ENCODE results near the gene CNTNAP4. TPM values are rescaled to one million over a fixed set of nuclear protein-coding genes. Genes with fewer than 3 reads are reported as not detected.

Gene CNTNAP4
- total RNA-seq, 1 experiment from 2014 or later, result not detected

DNA sequence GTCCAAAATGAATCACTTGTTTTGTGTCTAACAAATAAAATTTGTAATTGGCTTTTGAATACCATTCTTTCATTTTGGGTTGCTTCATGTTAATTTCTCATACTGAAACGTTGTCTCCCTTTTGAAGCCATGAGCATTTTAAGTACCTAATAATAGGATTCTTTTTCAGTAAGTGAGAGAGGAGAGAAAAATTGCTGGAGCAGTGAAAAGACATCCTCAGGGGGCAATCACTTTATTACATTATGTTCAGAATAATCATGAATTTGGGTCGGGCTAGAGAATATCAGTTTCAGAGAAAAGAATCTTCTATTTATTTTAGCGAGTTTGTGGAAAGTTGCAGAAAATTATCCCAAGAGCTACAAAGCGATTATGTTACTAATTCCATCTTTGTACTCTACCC, 96.8 kb downstream of the CNTNAP4 start:
- Histone ChIP-seq H3K27ac (ENCODE audit: low read depth, low read length) (no peak overlapping the region), H2AFZ (ENCODE audit: low read depth, low read length, poor library complexity, severe bottlenecking) (no peak overlapping the region), H4K20me1 (ENCODE audit: insufficient read depth) (no peaks in the 10 kb centered on the region), H3K4me1 (ENCODE audit: control insufficient read depth in 1 of 2, insufficient read depth in 2 of 2, low read length in 2 of 2) (no peaks in the 10 kb centered on the region), H3K4me3 (replicated peaks in 1 of 2; ENCODE audit: low read depth in 1 of 2, low read length in 2 of 2) (no peak overlapping the region), H3K4me2 (ENCODE audit: low read length) (no peak overlapping the region), H3K9me3 (ENCODE audit: control insufficient read depth in 1 of 2, insufficient read depth in 1 of 2, low read depth in 1 of 2, low read length in 2 of 2) (peaks cover 4 to 6% of the 10 kb centered on the region in 2 experiments; a peak in 2 of 4 replicates), H3K9me2 (ENCODE audit: insufficient read depth) (no peaks in the 10 kb centered on the region), H3K36me3 (ENCODE audit: control insufficient read depth in 1 of 2, insufficient read depth in 2 of 2, low read length in 2 of 2) (no peaks in the 10 kb centered on the region), H3K27me3 (ENCODE audit: insufficient read depth, low read length) (no peaks in the 10 kb centered on the region), H3K9ac (ENCODE audit: low read length) (no peak overlapping the region), H3K79me2 (ENCODE audit: insufficient read depth, low read length) (no peaks in the 10 kb centered on the region)
- BruUV-seq (replicated peaks), result no TSS peak
- no peak for ATAC-seq
- RAD21 ChIA-PET (ENCODE audit: low non-redundant PET in 1 of 2, low total read pairs in 2 of 2, uncharacterized antibody in 2 of 2, unreplicated experiment in 2 of 2), result no interaction called here
- TF ChIP-seq ZBTB33 (IDR thresholded peaks at IDR 0.05; ENCODE audit: extremely low read depth, insufficient replicate concordance, low read length) (no peak), POLR2AphosphoS5 (IDR thresholded peaks at IDR 0.05; ENCODE audit: low read depth, low read length) (no peak), POLR2A (IDR thresholded peaks at IDR 0.05; ENCODE audit: borderline replicate concordance, extremely low read depth, insufficient read depth, insufficient read length) (no peak), SIN3A (IDR thresholded peaks at IDR 0.05; ENCODE audit: low read depth) (no peak), REST (IDR thresholded peaks at IDR 0.05; ENCODE audit: low read depth) (no peak), YY1 (IDR thresholded peaks at IDR 0.05; ENCODE audit: extremely low read depth, insufficient replicate concordance, low read depth, low read length) (no peak), SRF (IDR thresholded peaks at IDR 0.05; ENCODE audit: low read depth) (no peak), JUND (IDR thresholded peaks at IDR 0.05) (no peak), EZH2phosphoT487 (IDR thresholded peaks at IDR 0.05; ENCODE audit: borderline replicate concordance) (no peak), CBX3 (IDR thresholded peaks at IDR 0.05; ENCODE audit: low read depth) (no peak)
- TF ChIP-seq, protein P1, sequence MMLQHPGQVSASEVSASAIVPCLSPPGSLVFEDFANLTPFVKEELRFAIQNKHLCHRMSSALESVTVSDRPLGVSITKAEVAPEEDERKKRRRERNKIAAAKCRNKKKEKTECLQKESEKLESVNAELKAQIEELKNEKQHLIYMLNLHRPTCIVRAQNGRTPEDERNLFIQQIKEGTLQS (IDR thresholded peaks at IDR 0.05), result no peak
- CTCF ChIA-PET, result no interaction called here
- POLR2A ChIA-PET, result no interaction called here
- DNase-seq (ENCODE audit: low read depth, low spot score), result no peak
- intact Hi-C loops (cut with micrococcal nuclease), result no loop called here

All from HCT116 (cell line).